ENCODE measurements around the gene CNIH3.

DNA sequence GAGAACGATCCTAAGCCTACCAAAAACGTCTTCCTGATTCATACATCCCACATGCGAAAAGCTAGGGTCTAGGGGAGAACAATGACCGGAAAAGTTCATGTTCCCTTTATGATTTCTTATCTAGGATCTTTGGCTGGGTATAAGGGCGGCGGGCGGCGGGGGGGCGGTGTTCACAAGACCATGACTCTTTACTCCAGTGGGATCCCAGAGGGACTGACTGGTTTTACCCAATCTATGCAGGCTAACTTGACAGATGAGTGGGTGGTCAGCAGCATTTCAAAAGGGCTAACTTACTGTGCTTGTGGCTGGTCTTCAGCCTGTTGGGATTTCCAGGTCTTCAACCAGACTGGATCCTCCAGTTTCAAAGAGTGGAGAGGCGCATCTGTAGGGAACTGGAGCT is 40.3 kb downstream of the CNIH3 start:
- TF ChIP-seq, protein P1, sequence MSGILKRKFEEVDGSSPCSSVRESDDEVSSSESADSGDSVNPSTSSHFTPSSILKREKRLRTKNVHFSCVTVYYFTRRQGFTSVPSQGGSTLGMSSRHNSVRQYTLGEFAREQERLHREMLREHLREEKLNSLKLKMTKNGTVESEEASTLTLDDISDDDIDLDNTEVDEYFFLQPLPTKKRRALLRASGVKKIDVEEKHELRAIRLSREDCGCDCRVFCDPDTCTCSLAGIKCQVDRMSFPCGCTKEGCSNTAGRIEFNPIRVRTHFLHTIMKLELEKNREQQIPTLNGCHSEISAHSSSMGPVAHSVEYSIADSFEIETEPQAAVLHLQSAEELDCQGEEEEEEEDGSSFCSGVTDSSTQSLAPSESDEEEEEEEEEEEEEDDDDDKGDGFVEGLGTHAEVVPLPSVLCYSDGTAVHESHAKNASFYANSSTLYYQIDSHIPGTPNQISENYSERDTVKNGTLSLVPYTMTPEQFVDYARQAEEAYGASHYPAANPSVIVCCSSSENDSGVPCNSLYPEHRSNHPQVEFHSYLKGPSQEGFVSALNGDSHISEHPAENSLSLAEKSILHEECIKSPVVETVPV (CRISPR knock-in tag; IDR thresholded peaks at IDR 0.05), result no peak
- TF ChIP-seq GLIS3 (CRISPR knock-in tag; IDR thresholded peaks at IDR 0.05), result no peak
- TF ChIP-seq, protein P2, sequence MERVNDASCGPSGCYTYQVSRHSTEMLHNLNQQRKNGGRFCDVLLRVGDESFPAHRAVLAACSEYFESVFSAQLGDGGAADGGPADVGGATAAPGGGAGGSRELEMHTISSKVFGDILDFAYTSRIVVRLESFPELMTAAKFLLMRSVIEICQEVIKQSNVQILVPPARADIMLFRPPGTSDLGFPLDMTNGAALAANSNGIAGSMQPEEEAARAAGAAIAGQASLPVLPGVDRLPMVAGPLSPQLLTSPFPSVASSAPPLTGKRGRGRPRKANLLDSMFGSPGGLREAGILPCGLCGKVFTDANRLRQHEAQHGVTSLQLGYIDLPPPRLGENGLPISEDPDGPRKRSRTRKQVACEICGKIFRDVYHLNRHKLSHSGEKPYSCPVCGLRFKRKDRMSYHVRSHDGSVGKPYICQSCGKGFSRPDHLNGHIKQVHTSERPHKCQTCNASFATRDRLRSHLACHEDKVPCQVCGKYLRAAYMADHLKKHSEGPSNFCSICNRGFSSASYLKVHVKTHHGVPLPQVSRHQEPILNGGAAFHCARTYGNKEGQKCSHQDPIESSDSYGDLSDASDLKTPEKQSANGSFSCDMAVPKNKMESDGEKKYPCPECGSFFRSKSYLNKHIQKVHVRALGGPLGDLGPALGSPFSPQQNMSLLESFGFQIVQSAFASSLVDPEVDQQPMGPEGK (CRISPR knock-in tag; IDR thresholded peaks at IDR 0.05; ENCODE audit: borderline replicate concordance), result no peak
- TF ChIP-seq, protein P3, sequence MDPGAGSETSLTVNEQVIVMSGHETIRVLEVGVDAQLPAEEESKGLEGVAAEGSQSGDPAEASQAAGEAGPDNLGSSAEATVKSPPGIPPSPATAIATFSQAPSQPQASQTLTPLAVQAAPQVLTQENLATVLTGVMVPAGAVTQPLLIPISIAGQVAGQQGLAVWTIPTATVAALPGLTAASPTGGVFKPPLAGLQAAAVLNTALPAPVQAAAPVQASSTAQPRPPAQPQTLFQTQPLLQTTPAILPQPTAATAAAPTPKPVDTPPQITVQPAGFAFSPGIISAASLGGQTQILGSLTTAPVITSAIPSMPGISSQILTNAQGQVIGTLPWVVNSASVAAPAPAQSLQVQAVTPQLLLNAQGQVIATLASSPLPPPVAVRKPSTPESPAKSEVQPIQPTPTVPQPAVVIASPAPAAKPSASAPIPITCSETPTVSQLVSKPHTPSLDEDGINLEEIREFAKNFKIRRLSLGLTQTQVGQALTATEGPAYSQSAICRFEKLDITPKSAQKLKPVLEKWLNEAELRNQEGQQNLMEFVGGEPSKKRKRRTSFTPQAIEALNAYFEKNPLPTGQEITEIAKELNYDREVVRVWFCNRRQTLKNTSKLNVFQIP (CRISPR knock-in tag; IDR thresholded peaks at IDR 0.05; ENCODE audit: borderline replicate concordance, low read depth), result no peak
- TF ChIP-seq TOX (CRISPR knock-in tag; IDR thresholded peaks at IDR 0.05; ENCODE audit: borderline replicate concordance), result no peak
- no peak for TF ChIP-seq ZC3H10 (CRISPR knock-in tag; IDR thresholded peaks at IDR 0.05)
- TF ChIP-seq ZNF8 (CRISPR knock-in tag; IDR thresholded peaks at IDR 0.05), result no peak
- TF ChIP-seq ESRRG (CRISPR knock-in tag; IDR thresholded peaks at IDR 0.05), result no peak
- TF ChIP-seq ZFP3 (CRISPR knock-in tag; IDR thresholded peaks at IDR 0.05), result no peak
- no peak for TF ChIP-seq RARB (CRISPR knock-in tag; IDR thresholded peaks at IDR 0.05)

All from SK-N-SH treated with all-trans-retinoic acid at 6 μM for 48 hours (cell line).